ENCODE measurements around the gene RIMS4. TPM values are rescaled to one million over a fixed set of nuclear protein-coding genes. Genes with fewer than 3 reads are reported as not detected.

Gene RIMS4
- total RNA-seq, 1 donor from 2014 or later, result 6.4 TPM

GRCh38 chr20:44809380-44810060 is 826 bp downstream of the RIMS4 start:
- no peak for DNase-seq (ENCODE audit: extremely low spot score in 2 of 2)
- Histone ChIP-seq H3K27me3 (peaks cover 5% of the 10 kb centered on the region), H3K9me3 (peaks cover 5% of the 10 kb centered on the region), H3K4me3 (peak overlapping the region; percentile 39 to 45), H3K27ac (peak overlapping the region; percentile 68), H3K36me3 (no peaks in the 10 kb centered on the region), H3K4me1 (peaks cover 5% of the 10 kb centered on the region)
- intact Hi-C loops (cut with DNase I), result loop anchor here (2.0 kb wide), 1 partner anchor 63 kb away; no protein-coding TSS in a partner anchor
- TF ChIP-seq POLR2A (IDR thresholded peaks at IDR 0.05), result no peak
- no peak for TF ChIP-seq POLR2AphosphoS5 (IDR thresholded peaks at IDR 0.05; ENCODE audit: insufficient read depth in 1 of 2, low read depth in 1 of 2)
- TF ChIP-seq CTCF (IDR thresholded peaks at IDR 0.05), result no peak

- TF ChIP-seq POLR2AphosphoS5 (IDR thresholded peaks at IDR 0.05; ENCODE audit: insufficient read depth in 1 of 2, low read depth in 1 of 2), result no peak
- TF ChIP-seq POLR2A (IDR thresholded peaks at IDR 0.05), result no peak
- no peak for TF ChIP-seq CTCF (IDR thresholded peaks at IDR 0.05)
- H3K4me3 ChIP-seq, result no peak overlapping the region
- DNase-seq (ENCODE audit: extremely low spot score in 2 of 2), result no peak
- no peaks in the 10 kb centered on the region for H3K36me3 ChIP-seq
- peak overlapping the region; percentile 4 for H3K27ac ChIP-seq
- intact Hi-C loops (cut with DNase I), result loop anchor here (2.0 kb wide), 1 partner anchor 61 kb away; no protein-coding TSS in a partner anchor
- H3K27me3 ChIP-seq, result peaks cover 5% of the 10 kb centered on the region
- peaks cover 5% of the 10 kb centered on the region for H3K9me3 ChIP-seq
- peaks cover 5% of the 10 kb centered on the region for H3K4me1 ChIP-seq
Observed at GRCh38 chr20:44807684-44808056, 2.7 kb downstream of the RIMS4 start.

- no peak overlapping the region for H3K4me3 ChIP-seq
- TF ChIP-seq CTCF (IDR thresholded peaks at IDR 0.05) (no peak), POLR2A (IDR thresholded peaks at IDR 0.05) (no peak), POLR2AphosphoS5 (IDR thresholded peaks at IDR 0.05; ENCODE audit: insufficient read depth in 1 of 2, low read depth in 1 of 2) (no peak)
- peaks cover 5% of the 10 kb centered on the region for H3K27me3 ChIP-seq
- intact Hi-C loops (cut with DNase I), result no loop called here
- H3K9me3 ChIP-seq, result peaks cover 4% of the 10 kb centered on the region
- H3K4me1 ChIP-seq, result peaks cover 5% of the 10 kb centered on the region
- DNase-seq (ENCODE audit: extremely low spot score in 2 of 2), result no peak
- H3K36me3 ChIP-seq, result no peaks in the 10 kb centered on the region
- H3K27ac ChIP-seq, result peak overlapping the region; percentile 4
Observed at GRCh38 chr20:44807051-44807683, 3.2 kb downstream of the RIMS4 start.

DNA sequence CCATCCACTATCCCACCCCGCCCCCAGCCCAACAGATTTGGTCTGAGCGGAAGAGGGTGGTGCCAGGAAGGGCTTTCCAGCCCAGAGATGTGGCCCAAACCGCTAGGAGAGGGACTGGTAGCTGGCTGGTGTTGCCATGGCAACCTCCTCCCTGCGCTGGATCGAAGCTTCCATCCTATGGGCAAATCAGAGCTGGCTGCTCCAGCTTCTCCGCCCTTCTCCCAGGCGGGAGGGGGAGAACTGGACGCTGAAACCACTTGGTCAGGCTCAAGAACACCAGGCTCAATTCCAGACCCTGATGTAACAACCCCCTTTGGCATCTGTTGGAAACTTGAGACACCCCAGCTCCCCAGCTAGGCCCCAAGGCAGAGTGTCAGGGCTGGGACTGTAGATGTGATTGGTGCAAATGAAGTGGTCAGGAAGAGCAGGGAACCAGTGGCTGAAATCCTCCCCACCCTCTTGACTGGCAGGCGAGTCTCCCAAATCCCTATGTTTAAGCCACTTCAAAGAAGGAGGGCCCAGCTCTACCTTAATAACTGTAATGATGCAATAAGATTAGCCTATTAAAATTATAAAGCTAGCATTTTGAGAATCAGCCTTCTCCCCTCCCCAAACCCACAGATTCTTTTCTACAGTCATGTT is 4.2 kb downstream of the RIMS4 start:
- Histone ChIP-seq H3K4me1 (peaks cover 5% of the 10 kb centered on the region), H3K9me3 (no peaks in the 10 kb centered on the region), H3K36me3 (no peaks in the 10 kb centered on the region), H3K27ac (peak overlapping the region; percentile 4), H3K27me3 (peaks cover 5% of the 10 kb centered on the region), H3K4me3 (no peak overlapping the region)
- TF ChIP-seq CTCF (IDR thresholded peaks at IDR 0.05) (no peak), POLR2AphosphoS5 (IDR thresholded peaks at IDR 0.05; ENCODE audit: insufficient read depth in 1 of 2, low read depth in 1 of 2) (peak; percentile 10 to 66)
- intact Hi-C loops (cut with DNase I), result no loop called here
- peak in 1 of 2 donors; percentile 96 for DNase-seq (ENCODE audit: extremely low spot score in 2 of 2)
